ENCODE data around the gene MAEA. TPM values are rescaled to one million over a fixed set of nuclear protein-coding genes. Genes with fewer than 3 reads are reported as not detected.

The MAEA gene
- total RNA-seq, 2 experiments from 2014 or later: 25.2 to 29.4 TPM

- Mint-ChIP-seq H3K27ac (no peak overlapping the region), H3K36me3 (ENCODE audit: low read depth) (no peaks in the 10 kb centered on the region), H3K27me3 (ENCODE audit: low read depth) (no peaks in the 10 kb centered on the region), H3K4me3 (no peak overlapping the region), H3K9me3 (no peaks in the 10 kb centered on the region), H3K4me1 (ENCODE audit: low read depth) (no peaks in the 10 kb centered on the region)
- CTCF ChIA-PET: interaction anchor here (1.8 kb wide), 1 partner anchor 9 kb away, joined by 7 read pairs; no protein-coding TSS in a partner anchor
- intact Hi-C loops (cut with micrococcal nuclease): no loop called here
- DNase-seq: no peak
Measured at GRCh38 chr4:1364748-1365147, 75.1 kb downstream of the MAEA start.

- H3K9me3 Mint-ChIP-seq: no peaks in the 10 kb centered on the region
- no peaks in the 10 kb centered on the region for H3K27me3 Mint-ChIP-seq (ENCODE audit: low read depth)
- H3K4me1 Mint-ChIP-seq (ENCODE audit: low read depth): no peaks in the 10 kb centered on the region
- H3K27ac Mint-ChIP-seq: no peak overlapping the region
- H3K4me3 Mint-ChIP-seq: no peak overlapping the region
- no peak for DNase-seq
- CTCF ChIA-PET: interaction anchor here (1.8 kb wide), 1 partner anchor 10 kb away, joined by 7 read pairs; no protein-coding TSS in a partner anchor
- intact Hi-C loops (cut with micrococcal nuclease): no loop called here
- H3K36me3 Mint-ChIP-seq (ENCODE audit: low read depth): no peaks in the 10 kb centered on the region
Measured at GRCh38 chr4:1365271-1366178, 75.8 kb downstream of the MAEA start.

GRCh38 chr4:1366371-1367229 is 76.9 kb downstream of the MAEA start:
- Mint-ChIP-seq H3K4me3 (no peak overlapping the region), H3K4me1 (ENCODE audit: low read depth) (no peaks in the 10 kb centered on the region), H3K27ac (no peak overlapping the region), H3K36me3 (ENCODE audit: low read depth) (peaks cover 1% of the 10 kb centered on the region), H3K27me3 (ENCODE audit: low read depth) (no peaks in the 10 kb centered on the region), H3K9me3 (no peaks in the 10 kb centered on the region)
- DNase-seq: no peak
- CTCF ChIA-PET: no interaction called here
- intact Hi-C loops (cut with micrococcal nuclease): no loop called here

GRCh38 chr4:1367230-1367935 is 77.7 kb downstream of the MAEA start:
- Mint-ChIP-seq H3K4me3 (no peak overlapping the region), H3K4me1 (ENCODE audit: low read depth) (no peaks in the 10 kb centered on the region), H3K27ac (no peak overlapping the region), H3K27me3 (ENCODE audit: low read depth) (no peaks in the 10 kb centered on the region), H3K9me3 (no peaks in the 10 kb centered on the region), H3K36me3 (ENCODE audit: low read depth) (peaks cover 4% of the 10 kb centered on the region)
- intact Hi-C loops (cut with micrococcal nuclease): no loop called here
- DNase-seq: no peak
- CTCF ChIA-PET: interaction anchor here (1.4 kb wide), 1 partner anchor 11 kb away, joined by 3 read pairs; no protein-coding TSS in a partner anchor

GRCh38 chr4:1367936-1368289 is 78.2 kb downstream of the MAEA start:
- Mint-ChIP-seq H3K4me1 (ENCODE audit: low read depth) (no peaks in the 10 kb centered on the region), H3K9me3 (no peaks in the 10 kb centered on the region), H3K4me3 (no peak overlapping the region), H3K27me3 (ENCODE audit: low read depth) (no peaks in the 10 kb centered on the region), H3K27ac (no peak overlapping the region), H3K36me3 (ENCODE audit: low read depth) (peaks cover 6% of the 10 kb centered on the region)
- intact Hi-C loops (cut with micrococcal nuclease): no loop called here
- DNase-seq: no peak
- CTCF ChIA-PET: interaction anchor here (1.4 kb wide), 1 partner anchor 12 kb away, joined by 3 read pairs; no protein-coding TSS in a partner anchor

GRCh38 chr4:1368421-1369090 is 78.9 kb downstream of the MAEA start:
- CTCF ChIA-PET: interaction anchor here (1.4 kb wide), 1 partner anchor 13 kb away, joined by 3 read pairs; no protein-coding TSS in a partner anchor
- DNase-seq: no peak
- H3K4me1 Mint-ChIP-seq (ENCODE audit: low read depth): no peaks in the 10 kb centered on the region
- H3K36me3 Mint-ChIP-seq (ENCODE audit: low read depth): peaks cover 6% of the 10 kb centered on the region
- H3K4me3 Mint-ChIP-seq: no peak overlapping the region
- no peaks in the 10 kb centered on the region for H3K9me3 Mint-ChIP-seq
- no peak overlapping the region for H3K27ac Mint-ChIP-seq
- intact Hi-C loops (cut with micrococcal nuclease): no loop called here
- no peaks in the 10 kb centered on the region for H3K27me3 Mint-ChIP-seq (ENCODE audit: low read depth)

- no peak overlapping the region for H3K27ac Mint-ChIP-seq
- no peaks in the 10 kb centered on the region for H3K4me1 Mint-ChIP-seq (ENCODE audit: low read depth)
- peaks cover 6% of the 10 kb centered on the region for H3K36me3 Mint-ChIP-seq (ENCODE audit: low read depth)
- DNase-seq: no peak
- no peak overlapping the region for H3K4me3 Mint-ChIP-seq
- CTCF ChIA-PET: interaction anchor here (1.4 kb wide), 1 partner anchor 13 kb away, joined by 3 read pairs; no protein-coding TSS in a partner anchor
- intact Hi-C loops (cut with micrococcal nuclease): no loop called here
- H3K27me3 Mint-ChIP-seq (ENCODE audit: low read depth): no peaks in the 10 kb centered on the region
- H3K9me3 Mint-ChIP-seq: no peaks in the 10 kb centered on the region
Measured at GRCh38 chr4:1369091-1369450, 79.4 kb downstream of the MAEA start.

GRCh38 chr4:1369479-1370079 is 79.9 kb downstream of the MAEA start:
- no peaks in the 10 kb centered on the region for H3K9me3 Mint-ChIP-seq
- no peak overlapping the region for H3K4me3 Mint-ChIP-seq
- peaks cover 6% of the 10 kb centered on the region for H3K36me3 Mint-ChIP-seq (ENCODE audit: low read depth)
- intact Hi-C loops (cut with micrococcal nuclease): no loop called here
- CTCF ChIA-PET: no interaction called here
- no peak overlapping the region for H3K27ac Mint-ChIP-seq
- no peaks in the 10 kb centered on the region for H3K27me3 Mint-ChIP-seq (ENCODE audit: low read depth)
- no peak for DNase-seq
- H3K4me1 Mint-ChIP-seq (ENCODE audit: low read depth): no peaks in the 10 kb centered on the region

GRCh38 chr4:1370321-1371124 is 80.8 kb downstream of the MAEA start:
- no peak for DNase-seq
- Mint-ChIP-seq H3K4me3 (no peak overlapping the region), H3K9me3 (no peaks in the 10 kb centered on the region), H3K27ac (no peak overlapping the region), H3K27me3 (ENCODE audit: low read depth) (no peaks in the 10 kb centered on the region), H3K36me3 (ENCODE audit: low read depth) (peaks cover 6% of the 10 kb centered on the region), H3K4me1 (ENCODE audit: low read depth) (no peaks in the 10 kb centered on the region)
- intact Hi-C loops (cut with micrococcal nuclease): no loop called here
- CTCF ChIA-PET: interaction anchor here (0.6 kb wide), 1 partner anchor 17 kb away, joined by 4 read pairs; no protein-coding TSS in a partner anchor

GRCh38 chr4:1371176-1372165 is 81.8 kb downstream of the MAEA start:
- no peaks in the 10 kb centered on the region for H3K27me3 Mint-ChIP-seq (ENCODE audit: low read depth)
- intact Hi-C loops (cut with micrococcal nuclease): no loop called here
- H3K36me3 Mint-ChIP-seq (ENCODE audit: low read depth): peaks cover 6% of the 10 kb centered on the region
- H3K9me3 Mint-ChIP-seq: no peaks in the 10 kb centered on the region
- CTCF ChIA-PET: no interaction called here
- DNase-seq: no peak
- no peak overlapping the region for H3K27ac Mint-ChIP-seq
- H3K4me3 Mint-ChIP-seq: no peak overlapping the region
- no peaks in the 10 kb centered on the region for H3K4me1 Mint-ChIP-seq (ENCODE audit: low read depth)

All from activated naive CD4-positive, alpha-beta T cell treated with anti-CD3 and anti-CD28 coated beads for 36 hours (primary cell).